SK-MEL-5 (cell line): ENCODE results near the gene MRGPRX2. TPM values are rescaled to one million over a fixed set of nuclear protein-coding genes. Genes with fewer than 3 reads are reported as not detected.

ENCODE experiments used
- DNase-seq: peaks from one replicate; pipeline ENCODE4 v3.0.0-alpha.2; 2016; ENCODE audit warnings: low read depth, low spot score
- in situ Hi-C: cut with HindIII; loops from 2 replicates; pipeline ENCODE4 v1.10.0; 2016; ENCODE audit warnings: low sequenced_read_pairs, high pct_unique_total_duplicates, low pct_unique_long_range_greater_than_20kb
- total RNA-seq: library from RNA; depleted of rRNA; stranded (reverse); fragments of >200 nt; shearing (Covaris generic); gene quantifications from 2 replicates; pipeline ENCODE4 v1.2.3, GENCODE V29; 2014; rRNA removed

The MRGPRX2 gene
- total RNA-seq, 1 experiment from 2014 or later, result not detected

GRCh38 chr11:19026862-19027261 is 33.7 kb downstream of the MRGPRX2 start:
- no peak for DNase-seq
- in situ Hi-C loops, result no loop called here

GRCh38 chr11:19025481-19026406 is 34.8 kb downstream of the MRGPRX2 start:
- peak; percentile 1 for DNase-seq
- in situ Hi-C loops, result no loop called here

DNA sequence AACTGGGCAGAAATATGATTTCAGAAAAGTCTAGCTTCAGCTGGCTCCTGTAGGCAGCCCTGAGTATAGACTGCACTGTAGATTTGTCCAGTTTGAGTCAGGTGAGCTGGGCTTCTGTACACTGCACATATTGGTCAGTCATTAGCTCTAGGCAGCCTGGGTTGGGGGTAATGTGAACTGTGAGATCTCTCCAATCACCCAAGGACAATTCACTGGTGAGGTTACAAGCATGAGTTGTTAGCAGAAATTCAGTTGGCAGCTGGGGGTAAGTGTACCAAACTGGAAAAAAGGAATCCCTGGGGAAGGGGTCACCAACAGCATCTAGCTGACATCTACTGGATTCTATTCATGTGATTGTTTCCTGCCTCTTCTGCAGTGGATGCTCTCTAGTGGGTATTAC is 39.7 kb downstream of the MRGPRX2 start:
- no peak for DNase-seq
- in situ Hi-C loops, result no loop called here

DNA sequence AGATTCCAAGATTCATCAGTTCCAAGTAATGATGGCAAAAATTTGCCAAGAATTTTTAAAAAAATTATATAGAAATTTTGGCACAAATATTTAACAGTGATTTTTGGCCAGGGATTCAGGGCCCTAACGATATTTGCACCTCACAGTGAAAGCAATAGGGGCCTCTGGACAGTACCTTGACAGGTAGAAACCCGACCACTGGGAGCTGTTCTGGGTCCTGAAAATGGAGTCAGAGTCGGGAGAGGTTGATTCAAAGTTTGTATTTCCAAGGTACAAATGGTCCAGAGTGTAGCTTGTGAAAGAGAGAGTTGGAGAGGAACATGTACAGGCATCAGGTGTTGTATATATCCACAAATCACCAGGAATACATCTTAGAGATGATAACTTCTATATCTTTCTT is 41.6 kb downstream of the MRGPRX2 start:
- in situ Hi-C loops, result no loop called here
- no peak for DNase-seq

DNA sequence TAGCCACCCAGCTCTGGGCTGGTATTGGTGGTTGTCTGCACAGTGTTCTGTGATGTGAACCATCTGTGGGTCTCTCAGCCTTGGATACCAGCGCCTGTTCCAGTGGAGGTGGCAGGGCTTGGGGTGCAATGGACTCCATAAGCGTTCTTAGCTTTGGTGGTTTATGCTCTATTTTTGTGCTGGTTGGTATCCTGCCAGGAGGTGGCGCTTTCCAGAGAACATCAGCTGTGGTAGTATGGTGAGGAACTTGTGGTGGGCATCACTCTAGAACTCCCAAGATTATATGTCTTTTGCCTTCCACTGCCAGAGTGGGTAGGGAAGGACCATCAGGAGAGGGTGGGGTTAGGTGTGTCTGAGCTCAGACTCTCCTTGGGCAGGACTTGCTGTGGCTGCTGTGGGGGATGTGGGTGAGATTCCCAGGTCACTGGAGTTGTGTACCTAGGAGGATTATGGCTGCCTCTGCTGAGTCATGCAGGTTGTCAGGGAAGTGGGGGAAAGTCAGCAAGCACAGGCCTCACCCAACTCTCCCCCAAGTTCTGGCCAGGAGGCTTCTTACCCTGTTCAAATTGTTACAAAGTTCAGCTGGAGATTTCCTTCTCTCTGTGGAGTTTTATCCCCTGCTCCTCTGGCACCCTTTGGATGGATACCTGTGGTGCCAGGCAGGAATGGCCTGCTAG is 47.2 kb downstream of the MRGPRX2 start:
- DNase-seq, result peak; percentile 42
- in situ Hi-C loops, result no loop called here

- in situ Hi-C loops, result no loop called here
- no peak for DNase-seq
Measured at GRCh38 chr11:19012636-19013035, 47.9 kb downstream of the MRGPRX2 start.

Other genes with a start within 250 kb of the MRGPRX2 start
- not detected in 2 replicates for gene MRGPRX1, start 121.3 kb downstream of the MRGPRX2 start, total RNA-seq
- gene ZDHHC13, start 56.5 kb upstream of the MRGPRX2 start, total RNA-seq, result 15.0 and 18.0 TPM in 2 replicates
- gene CSRP3, start 141.3 kb upstream of the MRGPRX2 start, total RNA-seq, result not detected in 2 replicates
- gene E2F8, start 180.2 kb upstream of the MRGPRX2 start, total RNA-seq, result 1.6 and 2.1 TPM in 2 replicates